ENCODE measurements around the gene NKX2-4.

The NKX2-4 gene

GRCh38 chr20:21360705-21361104 is 36.6 kb downstream of the NKX2-4 start:
- no peak overlapping the region for H3K4me3 ChIP-seq
- no peak overlapping the region for H3K27ac ChIP-seq
- no peak for DNase-seq (ENCODE audit: low spot score)
- TF ChIP-seq, protein P1, sequence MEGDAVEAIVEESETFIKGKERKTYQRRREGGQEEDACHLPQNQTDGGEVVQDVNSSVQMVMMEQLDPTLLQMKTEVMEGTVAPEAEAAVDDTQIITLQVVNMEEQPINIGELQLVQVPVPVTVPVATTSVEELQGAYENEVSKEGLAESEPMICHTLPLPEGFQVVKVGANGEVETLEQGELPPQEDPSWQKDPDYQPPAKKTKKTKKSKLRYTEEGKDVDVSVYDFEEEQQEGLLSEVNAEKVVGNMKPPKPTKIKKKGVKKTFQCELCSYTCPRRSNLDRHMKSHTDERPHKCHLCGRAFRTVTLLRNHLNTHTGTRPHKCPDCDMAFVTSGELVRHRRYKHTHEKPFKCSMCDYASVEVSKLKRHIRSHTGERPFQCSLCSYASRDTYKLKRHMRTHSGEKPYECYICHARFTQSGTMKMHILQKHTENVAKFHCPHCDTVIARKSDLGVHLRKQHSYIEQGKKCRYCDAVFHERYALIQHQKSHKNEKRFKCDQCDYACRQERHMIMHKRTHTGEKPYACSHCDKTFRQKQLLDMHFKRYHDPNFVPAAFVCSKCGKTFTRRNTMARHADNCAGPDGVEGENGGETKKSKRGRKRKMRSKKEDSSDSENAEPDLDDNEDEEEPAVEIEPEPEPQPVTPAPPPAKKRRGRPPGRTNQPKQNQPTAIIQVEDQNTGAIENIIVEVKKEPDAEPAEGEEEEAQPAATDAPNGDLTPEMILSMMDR (IDR thresholded peaks at IDR 0.05), result no peak

- TF ChIP-seq, protein P1 (IDR thresholded peaks at IDR 0.05), result no peak
- DNase-seq (ENCODE audit: low spot score), result no peak
Observed at GRCh38 chr20:21358737-21359136, 38.6 kb downstream of the NKX2-4 start.

DNA sequence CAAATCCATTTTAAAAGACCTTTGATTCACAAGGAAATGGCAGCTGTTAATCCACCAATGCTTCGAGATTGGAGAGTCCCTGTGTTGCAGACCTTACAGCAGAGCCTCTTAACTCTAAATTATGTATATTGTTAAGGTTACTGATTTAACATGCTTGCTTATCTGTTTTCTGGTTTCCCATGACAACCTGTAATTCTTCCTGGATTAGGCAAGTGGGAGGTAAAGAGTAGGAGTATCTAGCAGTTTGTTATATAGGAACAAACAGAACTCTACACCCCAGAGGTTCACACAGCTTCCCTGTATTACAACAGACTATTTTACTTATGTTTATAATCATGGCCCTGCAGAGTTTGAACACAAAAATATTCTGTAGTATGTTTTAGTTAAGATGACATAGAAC is 39.5 kb downstream of the NKX2-4 start:
- no peak overlapping the region for H3K27ac ChIP-seq
- DNase-seq (ENCODE audit: low spot score), result no peak
- no peak overlapping the region for H3K4me3 ChIP-seq
- TF ChIP-seq, protein P1 (IDR thresholded peaks at IDR 0.05), result no peak

More at GRCh38 chr20:21358737-21359136, 38.6 kb downstream of the NKX2-4 start:
- H3K4me3 ChIP-seq, result no peak overlapping the region
- H3K27ac ChIP-seq, result no peak overlapping the region

GRCh38 chr20:21356386-21356785 is 40.9 kb downstream of the NKX2-4 start:
- DNase-seq (ENCODE audit: low spot score), result no peak
- no peak overlapping the region for H3K4me3 ChIP-seq
- H3K27ac ChIP-seq, result no peak overlapping the region
- TF ChIP-seq, protein P1 (IDR thresholded peaks at IDR 0.05), result no peak

DNA sequence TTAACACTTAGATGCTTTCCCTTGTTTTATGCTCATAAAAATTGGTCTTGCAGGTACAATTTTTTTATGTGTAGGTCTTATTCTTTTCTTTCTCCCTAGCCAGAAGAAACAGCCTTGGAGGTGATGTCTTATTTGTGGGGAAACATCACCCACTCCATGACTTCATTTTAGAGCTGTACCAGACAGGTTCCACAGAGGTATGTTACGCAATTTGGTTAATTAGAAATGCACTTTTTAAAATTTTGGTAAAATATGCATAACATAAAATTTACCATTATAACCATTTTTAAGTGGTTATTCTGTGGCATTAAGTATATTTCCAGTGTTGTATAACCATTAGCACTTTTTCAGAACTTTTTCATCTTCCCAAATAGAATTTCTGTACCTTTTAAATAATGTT is 41.3 kb downstream of the NKX2-4 start:
- TF ChIP-seq, protein P1 (IDR thresholded peaks at IDR 0.05), result no peak
- H3K27ac ChIP-seq, result no peak overlapping the region

GRCh38 chr20:21353236-21353635 is 44.1 kb downstream of the NKX2-4 start:
- TF ChIP-seq, protein P1 (IDR thresholded peaks at IDR 0.05), result no peak
- no peak overlapping the region for H3K4me3 ChIP-seq
- no peak for DNase-seq (ENCODE audit: low spot score)
- no peak overlapping the region for H3K27ac ChIP-seq

More for the DNA sequence above, 41.3 kb downstream of the NKX2-4 start:
- no peak overlapping the region for H3K4me3 ChIP-seq
- no peak for DNase-seq (ENCODE audit: low spot score)

- Histone ChIP-seq H3K4me3 (no peak overlapping the region), H3K27ac (no peak overlapping the region)
- DNase-seq (ENCODE audit: low spot score), result no peak
- TF ChIP-seq, protein P1 (IDR thresholded peaks at IDR 0.05), result no peak
Observed at GRCh38 chr20:21352703-21353102, 44.6 kb downstream of the NKX2-4 start.

Measured in coronary artery (tissue), 2 donors.